Fibroblast of mammary gland (primary cell): ENCODE data around the gene UBE2G1.

Experiments used
- DNase-seq: peaks from one replicate; pipeline ENCODE4 v3.0.0-alpha.2; 2010; ENCODE audit warnings: low read depth
- H3K4me3 ChIP-seq: 2 replicates; pipeline ENCODE4 v1.5.1; 2011; ENCODE audit warnings: low read depth, mild to moderate bottlenecking, low read length, moderate library complexity; ENCODE audit not compliant: control insufficient read depth
- TF ChIP-seq, protein P1 (sequence below): conservative IDR thresholded peaks from 2 replicates; pipeline ENCODE4 v1.5.1; 2011; ENCODE audit warnings: low read depth, low read length, inconsistent platforms; ENCODE audit not compliant: control insufficient read depth, insufficient read depth

Gene UBE2G1

DNA sequence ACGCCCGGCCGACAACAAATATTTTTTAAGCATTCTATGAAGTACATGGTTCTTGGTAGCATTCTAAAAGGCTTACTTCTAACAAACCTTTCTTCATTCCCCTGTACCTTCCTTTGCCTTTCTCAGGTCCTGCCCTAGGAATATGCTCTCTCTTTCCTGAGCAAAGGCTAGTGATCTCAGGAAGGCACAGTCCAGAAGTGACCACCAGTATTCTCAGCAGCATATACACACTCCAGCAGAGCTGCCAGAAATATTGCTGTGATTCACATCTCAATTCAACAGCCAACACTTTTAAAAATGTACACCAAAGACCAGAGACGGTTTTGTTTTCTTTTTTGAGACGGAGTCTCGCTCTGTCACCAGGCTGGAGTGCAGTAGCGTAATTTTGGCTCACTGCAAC is 61.3 kb downstream of the UBE2G1 start:
- H3K4me3 ChIP-seq = no peak overlapping the region
- TF ChIP-seq, protein P1, sequence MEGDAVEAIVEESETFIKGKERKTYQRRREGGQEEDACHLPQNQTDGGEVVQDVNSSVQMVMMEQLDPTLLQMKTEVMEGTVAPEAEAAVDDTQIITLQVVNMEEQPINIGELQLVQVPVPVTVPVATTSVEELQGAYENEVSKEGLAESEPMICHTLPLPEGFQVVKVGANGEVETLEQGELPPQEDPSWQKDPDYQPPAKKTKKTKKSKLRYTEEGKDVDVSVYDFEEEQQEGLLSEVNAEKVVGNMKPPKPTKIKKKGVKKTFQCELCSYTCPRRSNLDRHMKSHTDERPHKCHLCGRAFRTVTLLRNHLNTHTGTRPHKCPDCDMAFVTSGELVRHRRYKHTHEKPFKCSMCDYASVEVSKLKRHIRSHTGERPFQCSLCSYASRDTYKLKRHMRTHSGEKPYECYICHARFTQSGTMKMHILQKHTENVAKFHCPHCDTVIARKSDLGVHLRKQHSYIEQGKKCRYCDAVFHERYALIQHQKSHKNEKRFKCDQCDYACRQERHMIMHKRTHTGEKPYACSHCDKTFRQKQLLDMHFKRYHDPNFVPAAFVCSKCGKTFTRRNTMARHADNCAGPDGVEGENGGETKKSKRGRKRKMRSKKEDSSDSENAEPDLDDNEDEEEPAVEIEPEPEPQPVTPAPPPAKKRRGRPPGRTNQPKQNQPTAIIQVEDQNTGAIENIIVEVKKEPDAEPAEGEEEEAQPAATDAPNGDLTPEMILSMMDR = no peak
- no peak for DNase-seq

DNA sequence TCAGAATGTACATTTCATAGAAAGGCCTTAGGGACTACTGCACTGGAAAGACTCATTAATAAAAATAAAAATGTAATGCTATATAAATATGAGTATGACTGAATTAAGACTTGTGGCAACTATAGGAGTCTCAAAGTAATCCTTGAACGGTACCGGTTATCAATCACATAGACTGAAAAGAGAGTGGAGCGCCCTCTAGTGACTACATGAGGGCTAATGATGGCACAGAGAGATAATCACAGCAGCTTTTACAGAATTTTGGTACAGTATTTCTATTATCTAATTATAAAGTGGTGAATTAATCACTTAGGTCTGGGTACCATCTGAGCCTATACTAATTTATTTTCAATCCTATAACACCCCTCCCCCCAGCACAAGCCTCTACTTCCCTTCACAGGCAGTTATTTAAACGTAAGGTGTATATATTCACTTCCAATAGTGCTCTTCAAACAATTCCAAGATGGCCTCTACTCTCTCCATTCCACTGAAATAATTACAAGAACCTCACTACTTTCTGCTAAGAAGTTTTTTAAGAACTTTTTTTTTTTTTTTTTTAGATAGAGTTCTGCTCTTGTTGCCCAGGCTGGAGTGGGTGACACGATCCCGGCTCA is 62.0 kb downstream of the UBE2G1 start:
- peak; percentile 62 for DNase-seq
- H3K4me3 ChIP-seq = no peak overlapping the region
- TF ChIP-seq, protein P1 = peak; percentile 81

DNA sequence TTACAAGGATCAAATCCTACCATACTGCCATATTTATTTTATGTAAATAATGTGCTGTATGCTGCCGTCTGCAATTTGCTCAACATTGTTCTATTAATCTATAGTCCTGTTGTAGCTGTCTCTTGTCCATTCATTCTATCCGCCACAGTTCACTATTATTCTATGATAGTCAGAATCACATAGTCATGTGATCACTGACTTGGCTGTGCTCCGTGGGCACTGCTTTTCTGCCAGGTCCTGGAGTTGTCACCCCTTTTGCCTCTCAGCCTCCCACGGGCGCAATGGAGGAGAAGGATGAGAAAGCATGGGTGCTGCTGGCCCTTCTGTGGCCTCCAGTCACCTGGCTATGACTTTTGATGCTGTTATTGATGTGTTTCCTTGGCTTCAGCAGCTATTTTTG is 65.4 kb downstream of the UBE2G1 start:
- no peak for DNase-seq
- no peak overlapping the region for H3K4me3 ChIP-seq
- TF ChIP-seq, protein P1 = no peak

DNA sequence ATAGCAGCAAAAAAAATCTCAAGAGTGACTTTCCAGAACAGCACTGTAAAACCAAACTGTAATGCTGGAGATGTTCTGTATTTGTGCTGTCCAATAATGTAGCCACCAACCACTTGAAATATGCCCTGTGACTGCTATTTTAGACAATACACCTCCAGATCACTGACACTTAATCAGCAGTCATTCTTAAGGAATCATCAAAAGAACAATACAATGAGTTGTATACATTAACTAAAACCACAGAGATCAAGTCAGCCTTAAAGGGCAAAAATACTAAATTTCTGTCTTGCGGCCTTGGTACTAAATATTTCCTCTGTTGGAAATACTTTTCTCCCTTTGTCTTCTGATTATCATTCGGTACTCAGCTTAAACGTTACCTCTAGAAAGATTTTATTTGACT is 69.1 kb downstream of the UBE2G1 start:
- H3K4me3 ChIP-seq = no peak overlapping the region
- DNase-seq = no peak
- TF ChIP-seq, protein P1 = no peak

DNA sequence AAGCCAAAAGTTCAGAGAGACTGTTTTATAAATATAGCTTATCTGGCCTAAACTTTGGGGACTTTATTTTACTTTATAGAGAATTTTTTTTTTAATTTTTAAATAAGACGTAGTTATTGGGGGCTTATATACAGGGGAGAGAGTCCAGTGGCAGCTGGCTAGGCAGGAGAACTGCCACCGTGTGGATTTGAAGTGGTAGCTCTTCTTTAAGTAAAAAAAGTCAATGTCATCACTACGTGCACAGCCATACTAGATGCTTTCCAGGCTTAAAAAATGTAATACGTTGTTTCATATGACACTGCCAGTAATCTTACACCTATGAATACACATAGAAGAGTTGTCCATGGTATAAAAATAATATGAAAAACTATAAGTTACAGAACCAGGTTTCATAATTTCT is 70.8 kb downstream of the UBE2G1 start:
- H3K4me3 ChIP-seq = no peak overlapping the region
- no peak for DNase-seq
- TF ChIP-seq, protein P1 = no peak

DNA sequence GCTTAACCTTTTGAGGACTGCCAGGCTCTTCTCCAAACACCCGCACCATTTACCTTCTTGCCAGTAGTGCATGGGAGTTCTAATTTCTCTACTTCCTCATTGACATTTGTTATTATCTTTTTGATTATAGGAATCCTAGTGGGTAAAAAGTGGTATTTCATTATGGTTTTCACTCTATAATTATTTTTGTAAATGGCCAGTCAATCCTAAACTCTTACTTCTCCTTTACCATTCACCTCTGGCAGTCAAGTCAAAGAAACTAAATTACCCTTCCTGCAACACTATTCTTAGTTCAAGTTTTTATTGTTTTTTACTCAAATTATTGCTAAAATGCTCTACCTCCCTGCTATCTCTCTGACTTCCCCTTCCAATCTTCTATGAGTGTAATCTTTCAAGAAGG is 72.9 kb downstream of the UBE2G1 start:
- DNase-seq = no peak
- TF ChIP-seq, protein P1 = no peak
- H3K4me3 ChIP-seq = no peak overlapping the region

DNA sequence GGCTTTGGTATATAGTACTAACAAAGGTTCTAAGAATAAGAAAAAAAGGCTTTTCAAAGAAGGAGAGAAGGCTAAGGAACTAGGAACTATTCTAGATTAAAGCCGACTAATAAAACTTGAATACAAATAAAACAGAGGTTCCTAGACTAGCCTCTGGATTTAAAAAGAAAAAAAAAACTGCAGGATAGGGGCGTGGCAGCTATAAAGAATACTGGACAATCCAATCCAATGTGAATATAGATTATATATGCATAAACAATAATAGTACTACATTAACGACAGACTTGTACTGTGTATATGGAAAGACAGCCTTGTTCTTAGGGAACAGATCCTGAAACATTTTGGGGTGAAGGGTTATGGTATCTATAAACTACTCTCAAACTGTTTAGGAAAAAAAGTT is 78.8 kb downstream of the UBE2G1 start:
- H3K4me3 ChIP-seq = no peak overlapping the region
- DNase-seq = no peak
- TF ChIP-seq, protein P1 = no peak
